HG03196 (cell line): ENCODE results near the gene TEX48.

Experiments
- ATAC-seq: cut with Tn5 transposase; IDR thresholded peaks from one replicate; pipeline ENCODE4 v1.9.1; 2021; ENCODE audit not compliant: unreplicated experiment

TEX48 gene

GRCh38 chr9:114624677-114625076 is 57.3 kb downstream of the TEX48 start:
- ATAC-seq: no peak

- no peak for ATAC-seq
These were observed 59.9 kb downstream of the TEX48 start for GRCh38 chr9:114621975-114622609.

- ATAC-seq: no peak
These were observed 60.4 kb downstream of the TEX48 start for GRCh38 chr9:114621561-114621960.

- peak; percentile 42 for ATAC-seq
These were observed 62.7 kb downstream of the TEX48 start for GRCh38 chr9:114619191-114619761.

- ATAC-seq: peak; percentile 62
These were observed 65.1 kb downstream of the TEX48 start for GRCh38 chr9:114616684-114617520.
